Activated B cell treated with CpG ODN at 0.5 μM for 24 hours (primary cell): Measurements from ENCODE around the gene TRIM50. TPM values are rescaled to one million over a fixed set of nuclear protein-coding genes. Genes with fewer than 3 reads are reported as not detected.
"Not testable (repeated sequence)": the region's sequence is repeated elsewhere in the genome, so short reads cannot be mapped to it uniquely, and the experiment has no call there.

Experiments used
- ATAC-seq: fragments of 200-7000 bp; cut with Tn5 transposase; one replicate; pipeline ENCODE4 v1.10.0; 2021; ENCODE audit warnings: low read depth, mild to moderate bottlenecking, moderate library complexity
- CTCF ChIA-PET: fragments of 350-600 bp; sonication (Branson Sonifier 250); formaldehyde crosslinking; loops from one replicate; lab custom pipeline; 2021; ENCODE audit warnings: antibody characterized with exemption; lab: Charles Lee
- POLR2A ChIA-PET: fragments of 350-600 bp; sonication (Branson Sonifier 250); formaldehyde crosslinking; loops from one replicate; lab custom pipeline; 2021; ENCODE audit warnings: antibody characterized with exemption; lab: Charles Lee
- DNase-seq: peaks from one replicate; pipeline ENCODE4 v3.0.0; 2022
- H3K27ac Mint-ChIP-seq: one replicate; pipeline ENCODE4 v1.8.0; 2020; ENCODE audit warnings: mixed read lengths
- H3K27me3 Mint-ChIP-seq: one replicate; pipeline ENCODE4 v1.8.0; 2021; ENCODE audit warnings: mixed read lengths
- H3K36me3 Mint-ChIP-seq: one replicate; pipeline ENCODE4 v1.8.0; 2021; ENCODE audit warnings: low read depth, mixed read lengths
- H3K4me1 Mint-ChIP-seq: one replicate; pipeline ENCODE4 v1.8.0; 2021; ENCODE audit warnings: mixed read lengths
- H3K4me3 Mint-ChIP-seq: one replicate; pipeline ENCODE4 v1.8.0; 2020; ENCODE audit warnings: mild to moderate bottlenecking, mixed read lengths
- H3K9me3 Mint-ChIP-seq: one replicate; pipeline ENCODE4 v1.8.0; 2020; ENCODE audit warnings: mixed read lengths
- intact Hi-C: fragments of 100-400 bp; cut with micrococcal nuclease; formaldehyde crosslinking; loops from one replicate; pipeline ENCODE4 v1.15.1; 2024
- total RNA-seq: library from RNA; stranded (reverse); gene quantifications from 2 replicates; pipeline ENCODE4 v1.2.3, GENCODE V29; 2022
- TF ChIP-seq, protein P1 (sequence below): fragments of 200-600 bp; IDR thresholded peaks from one replicate; pipeline ENCODE4 v1.8.0; 2022; ENCODE audit warnings: antibody characterized with exemption, mild to moderate bottlenecking

TRIM50 gene
- total RNA-seq, 1 donor from 2014 or later = not detected

DNA sequence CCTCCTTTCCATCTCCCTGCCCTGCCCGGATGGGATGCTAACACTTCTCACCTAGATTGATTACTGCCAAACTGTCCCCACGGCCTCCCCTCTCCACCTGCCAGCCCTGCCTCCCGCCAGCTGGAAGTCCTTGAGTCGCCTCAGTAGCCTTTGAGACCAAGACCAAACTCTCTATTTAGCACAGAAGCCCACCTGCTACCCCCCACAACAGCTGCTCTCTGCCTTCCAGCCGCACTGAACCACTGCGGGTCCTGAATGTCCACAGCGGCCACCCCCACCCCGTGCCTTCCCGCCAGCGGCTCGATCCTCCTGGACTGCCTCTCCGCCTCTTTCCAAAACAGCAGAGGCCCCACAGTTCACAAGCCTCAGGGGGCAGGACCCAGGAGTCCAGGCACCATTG is 39.1 kb upstream of the TRIM50 start:
- no peak for DNase-seq
- Mint-ChIP-seq H3K4me1 (peaks cover 11% of the 10 kb centered on the region), H3K27me3 (peaks cover 3% of the 10 kb centered on the region), H3K27ac (no peak overlapping the region), H3K9me3 (no peaks in the 10 kb centered on the region), H3K36me3 (no peaks in the 10 kb centered on the region), H3K4me3 (no peak overlapping the region)
- no peak for ATAC-seq
- POLR2A ChIA-PET = no interaction called here
- TF ChIP-seq, protein P1, sequence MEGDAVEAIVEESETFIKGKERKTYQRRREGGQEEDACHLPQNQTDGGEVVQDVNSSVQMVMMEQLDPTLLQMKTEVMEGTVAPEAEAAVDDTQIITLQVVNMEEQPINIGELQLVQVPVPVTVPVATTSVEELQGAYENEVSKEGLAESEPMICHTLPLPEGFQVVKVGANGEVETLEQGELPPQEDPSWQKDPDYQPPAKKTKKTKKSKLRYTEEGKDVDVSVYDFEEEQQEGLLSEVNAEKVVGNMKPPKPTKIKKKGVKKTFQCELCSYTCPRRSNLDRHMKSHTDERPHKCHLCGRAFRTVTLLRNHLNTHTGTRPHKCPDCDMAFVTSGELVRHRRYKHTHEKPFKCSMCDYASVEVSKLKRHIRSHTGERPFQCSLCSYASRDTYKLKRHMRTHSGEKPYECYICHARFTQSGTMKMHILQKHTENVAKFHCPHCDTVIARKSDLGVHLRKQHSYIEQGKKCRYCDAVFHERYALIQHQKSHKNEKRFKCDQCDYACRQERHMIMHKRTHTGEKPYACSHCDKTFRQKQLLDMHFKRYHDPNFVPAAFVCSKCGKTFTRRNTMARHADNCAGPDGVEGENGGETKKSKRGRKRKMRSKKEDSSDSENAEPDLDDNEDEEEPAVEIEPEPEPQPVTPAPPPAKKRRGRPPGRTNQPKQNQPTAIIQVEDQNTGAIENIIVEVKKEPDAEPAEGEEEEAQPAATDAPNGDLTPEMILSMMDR = no peak
- CTCF ChIA-PET = no interaction called here
- intact Hi-C loops = no loop called here

DNA sequence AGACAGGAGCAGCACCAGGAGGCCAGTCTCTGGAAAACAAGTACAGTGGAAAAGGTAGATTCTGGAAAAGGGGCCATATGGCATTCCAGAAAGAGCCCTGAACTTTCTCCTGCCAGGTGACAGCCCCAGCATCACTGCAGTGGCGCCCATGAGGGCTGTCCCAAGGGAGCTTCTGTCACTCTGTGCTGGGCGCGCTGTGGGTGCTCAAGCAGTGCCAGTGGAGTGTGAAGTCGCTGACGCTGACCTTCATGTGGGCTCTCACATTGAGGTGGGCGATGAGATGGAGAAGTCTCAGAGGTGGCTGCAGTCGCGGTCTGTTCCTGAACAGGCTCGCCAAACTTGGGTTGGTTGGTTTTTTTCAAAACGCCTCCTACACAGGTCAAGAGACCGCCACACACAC is 38.2 kb upstream of the TRIM50 start:
- H3K4me3 Mint-ChIP-seq = no peak overlapping the region
- peaks cover 11% of the 10 kb centered on the region for H3K4me1 Mint-ChIP-seq
- TF ChIP-seq, protein P1 = no peak
- intact Hi-C loops = no loop called here
- CTCF ChIA-PET = no interaction called here
- peak; percentile 57 for ATAC-seq
- H3K27me3 Mint-ChIP-seq = peaks cover 3% of the 10 kb centered on the region
- POLR2A ChIA-PET = no interaction called here
- H3K9me3 Mint-ChIP-seq = no peaks in the 10 kb centered on the region
- no peak for DNase-seq
- no peak overlapping the region for H3K27ac Mint-ChIP-seq
- H3K36me3 Mint-ChIP-seq = no peaks in the 10 kb centered on the region

DNA sequence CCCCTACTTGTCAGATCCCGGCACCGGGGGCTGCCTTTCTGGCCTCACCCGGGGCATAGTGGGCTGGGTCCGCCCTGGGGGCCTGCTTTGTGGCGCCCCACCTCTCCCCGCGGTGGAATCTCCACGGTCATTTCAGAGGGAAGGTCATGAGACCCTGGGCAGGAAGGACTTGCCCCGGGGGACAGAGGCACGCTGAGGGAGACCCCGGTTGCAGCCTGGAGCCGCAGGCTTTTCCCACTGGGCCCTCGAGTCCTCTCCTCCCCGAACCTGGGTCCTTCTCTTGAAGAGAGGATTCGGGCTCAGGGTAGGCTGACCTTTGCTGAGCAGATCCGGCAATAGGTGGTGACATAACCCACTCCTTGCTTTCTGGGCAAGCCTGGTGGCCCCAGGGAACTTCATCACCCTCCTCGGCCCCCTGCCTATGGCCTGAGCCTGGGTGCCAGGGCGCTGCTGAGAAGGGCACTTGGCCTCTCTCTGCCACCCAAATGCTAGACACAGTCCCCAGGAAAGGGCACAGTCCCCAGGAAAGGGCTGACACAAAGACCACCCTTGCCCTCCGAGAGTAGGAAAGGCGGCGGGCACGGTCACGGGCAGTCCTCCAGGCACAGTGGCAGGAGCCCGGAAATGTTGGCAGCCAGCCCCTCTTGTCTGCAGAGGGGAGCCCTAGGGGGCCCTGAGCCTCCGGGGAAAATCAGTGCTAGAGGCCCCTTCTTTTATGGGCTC is 36.3 kb upstream of the TRIM50 start:
- H3K9me3 Mint-ChIP-seq = no peaks in the 10 kb centered on the region
- ATAC-seq (no peak), DNase-seq (no peak)
- no peak overlapping the region for H3K4me3 Mint-ChIP-seq
- intact Hi-C loops = no loop called here
- no peaks in the 10 kb centered on the region for H3K36me3 Mint-ChIP-seq
- CTCF ChIA-PET = no interaction called here
- POLR2A ChIA-PET = no interaction called here
- H3K27me3 Mint-ChIP-seq = peaks cover 11% of the 10 kb centered on the region
- TF ChIP-seq, protein P1 = no peak
- H3K27ac Mint-ChIP-seq = no peak overlapping the region
- H3K4me1 Mint-ChIP-seq = peaks cover 11% of the 10 kb centered on the region

DNA sequence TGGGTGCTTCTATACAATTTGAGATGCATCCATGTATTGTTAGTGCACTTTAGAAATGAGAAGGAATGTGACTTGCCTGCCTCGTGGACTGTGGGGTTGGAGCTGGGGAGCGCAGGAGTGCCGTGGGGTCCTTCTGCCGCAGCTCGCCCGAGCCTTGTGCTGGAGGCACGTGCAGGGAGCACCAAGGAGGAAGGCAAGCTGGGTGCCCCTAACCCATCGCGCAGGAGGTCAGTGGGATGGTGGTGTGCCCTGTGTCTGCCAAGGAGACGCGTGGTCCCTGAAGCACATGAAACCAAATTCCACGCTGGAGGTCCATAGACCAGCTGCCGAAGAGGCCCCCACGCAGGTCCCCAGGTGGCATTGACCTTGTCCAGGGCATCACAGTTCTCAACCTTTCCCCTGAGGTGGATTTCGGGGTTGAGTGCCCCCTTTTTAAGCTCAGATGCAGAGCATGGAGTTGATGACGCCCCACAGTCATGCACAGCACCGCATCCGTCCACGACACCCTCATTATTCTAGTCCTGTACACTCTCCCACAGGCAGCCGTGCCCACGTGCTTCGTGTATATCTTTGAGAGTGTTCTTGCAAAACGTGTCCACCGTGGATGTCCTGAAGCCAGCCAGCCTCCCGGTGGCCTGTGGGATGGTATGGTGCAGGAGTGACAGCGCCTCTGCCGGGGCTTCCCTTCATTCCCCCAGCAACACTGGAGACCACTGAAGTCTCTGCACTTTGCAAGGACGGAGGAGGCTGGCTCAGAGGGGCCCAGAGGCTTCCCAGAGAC is 35.5 kb upstream of the TRIM50 start:
- Mint-ChIP-seq H3K27me3 (peaks cover 16% of the 10 kb centered on the region), H3K4me1 (peaks cover 12% of the 10 kb centered on the region), H3K4me3 (no peak overlapping the region), H3K36me3 (no peaks in the 10 kb centered on the region), H3K9me3 (no peaks in the 10 kb centered on the region), H3K27ac (no peak overlapping the region)
- CTCF ChIA-PET = no interaction called here
- intact Hi-C loops = no loop called here
- TF ChIP-seq, protein P1 = no peak
- POLR2A ChIA-PET = no interaction called here
- DNase-seq (no peak), ATAC-seq (no peak)

DNA sequence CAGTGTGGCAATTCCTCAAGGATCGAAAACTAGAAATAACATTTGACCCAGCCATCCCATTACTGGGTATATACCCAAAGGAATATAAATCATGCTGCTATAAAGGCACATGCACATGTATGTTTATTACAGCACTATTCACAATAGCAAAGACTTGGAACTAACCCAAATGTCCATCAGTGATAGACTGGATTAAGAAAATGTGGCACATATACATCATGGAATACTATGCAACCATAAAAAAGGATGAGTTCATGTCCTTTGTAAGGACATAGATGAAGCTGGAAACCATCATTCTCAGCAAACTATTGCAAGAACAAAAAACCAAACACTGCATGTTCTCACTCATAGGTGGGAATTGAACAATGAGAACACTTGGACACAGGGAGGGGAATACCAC is 32.7 kb upstream of the TRIM50 start:
- H3K4me3 Mint-ChIP-seq, H3K4me1 Mint-ChIP-seq, H3K36me3 Mint-ChIP-seq, DNase-seq, POLR2A ChIA-PET, intact Hi-C loops, CTCF ChIA-PET, ATAC-seq, H3K27ac Mint-ChIP-seq, H3K9me3 Mint-ChIP-seq: not testable (repeated sequence)
- peaks cover 14% of the 10 kb centered on the region for H3K27me3 Mint-ChIP-seq
